B cell (primary cell): ENCODE measurements around the gene CLECL1. TPM values are rescaled to one million over a fixed set of nuclear protein-coding genes. Genes with fewer than 3 reads are reported as not detected.
A peak's percentile ranks its signal among the peaks of the same experiment; 100 is the strongest.

Experiments
- ATAC-seq: fragments of 200-7000 bp; cut with Tn5 transposase; one replicate; pipeline ENCODE4 v1.10.0; 2021; ENCODE audit warnings: low read depth, mild to moderate bottlenecking, moderate number of reproducible peaks, moderate library complexity
- CTCF ChIA-PET: fragments of 350-600 bp; sonication (Branson Sonifier 250); formaldehyde crosslinking; loops from one replicate; lab custom pipeline; 2021; ENCODE audit warnings: antibody characterized with exemption, inconsistent platforms; lab: Charles Lee
- POLR2A ChIA-PET: fragments of 350-600 bp; sonication (Branson Sonifier 250); formaldehyde crosslinking; loops from one replicate; lab custom pipeline; 2021; ENCODE audit warnings: antibody characterized with exemption; lab: Charles Lee
- DNase-seq: peaks from one replicate; pipeline ENCODE4 v3.0.0; 2013
- H2AFZ ChIP-seq: 2 replicates; pipeline ENCODE4 v1.6.1; 2012; ENCODE audit warnings: mild to moderate bottlenecking, low read depth, low read length; ENCODE audit not compliant: insufficient read depth, poor library complexity, severe bottlenecking
- H3K27ac ChIP-seq, 2 donors: 1 replicate in 1 of 2; 2 replicates in 1 of 2; pipeline ENCODE4 v1.5.1; 2012 to 2013; ENCODE audit warnings: low read length in 2 of 2, mild to moderate bottlenecking in 2 of 2, moderate library complexity in 1 of 2
- H3K27me3 ChIP-seq, 4 experiments: fragments of 200-600 bp in 1 of 4; sonication (generic) in 1 of 4; replicated peaks in 1 of 4; 1 replicate in 2 of 4; 2 replicates in 2 of 4; pipeline versions ENCODE4 v1.6.1 to v1.7.0; 2013 to 2016; ENCODE audit warnings: low read length in 3 of 4, mild to moderate bottlenecking in 2 of 4, mixed read lengths in 1 of 4, moderate library complexity in 1 of 4; ENCODE audit not compliant: insufficient read depth in 4 of 4, control insufficient read depth in 3 of 4; ENCODE audit errors: control extremely low read depth in 1 of 4
- H3K36me3 ChIP-seq, 2 experiments: replicated peaks in 1 of 2; 1 replicate in 1 of 2; 2 replicates in 1 of 2; pipeline versions ENCODE4 v1.6.1 to v1.7.1; 2013; ENCODE audit warnings: low read length in 1 of 2; ENCODE audit not compliant: insufficient read depth in 2 of 2, control insufficient read depth in 1 of 2; ENCODE audit errors: control extremely low read depth in 1 of 2, extremely low read depth in 1 of 2
- H3K4me1 ChIP-seq, 2 donors: fragments of 200-600 bp in 1 of 2; sonication (generic) in 1 of 2; 1 replicate in 1 of 2; 2 replicates in 1 of 2; pipeline versions ENCODE4 v1.5.1 to v1.6.1; 2013 to 2017; ENCODE audit warnings: low read length in 2 of 2; ENCODE audit not compliant: control insufficient read depth in 2 of 2, insufficient read depth in 2 of 2
- H3K4me2 ChIP-seq: replicated peaks from 2 replicates; pipeline ENCODE3; 2012; ENCODE audit warnings: mild to moderate bottlenecking, low read depth, low read length; ENCODE audit not compliant: poor library complexity, severe bottlenecking
- H3K4me3 ChIP-seq, 5 experiments: fragments of 200-600 bp in 1 of 5; sonication (generic) in 1 of 5; 1 replicate in 3 of 5; 2 replicates in 2 of 5; pipeline versions ENCODE4 v1.5.1 to v1.7.0; 2011 to 2016; ENCODE audit warnings: low read length in 4 of 5, mild to moderate bottlenecking in 4 of 5, low read depth in 2 of 5, control low read depth in 1 of 5, moderate library complexity in 1 of 5; ENCODE audit not compliant: insufficient read depth in 1 of 5; ENCODE audit errors: control extremely low read depth in 1 of 5, extremely low read depth in 1 of 5
- H3K79me2 ChIP-seq: fragments of 200-600 bp; sonication (generic); one replicate; pipeline ENCODE4 v1.6.0; 2016; ENCODE audit warnings: low read length; ENCODE audit not compliant: control insufficient read depth, insufficient read depth
- H3K9ac ChIP-seq: fragments of 200-600 bp; sonication (generic); 2 replicates; pipeline ENCODE4 v1.6.1; 2017; ENCODE audit warnings: mild to moderate bottlenecking, low read length, moderate library complexity
- H3K9me3 ChIP-seq, 3 donors: one replicate each; pipeline versions ENCODE4 v1.6.1 to v1.7.1; 2013; ENCODE audit warnings: low read length in 2 of 3; ENCODE audit not compliant: control insufficient read depth in 2 of 3, insufficient read depth in 1 of 3; ENCODE audit errors: control extremely low read depth in 1 of 3
- H4K20me1 ChIP-seq: 2 replicates; pipeline ENCODE4 v1.6.0; 2012; ENCODE audit warnings: mild to moderate bottlenecking, low read length; ENCODE audit not compliant: insufficient read depth, control insufficient read depth, poor library complexity, severe bottlenecking
- H3K27ac Mint-ChIP-seq: one replicate; pipeline ENCODE4 v1.8.0; 2021; ENCODE audit warnings: mixed read lengths
- H3K27me3 Mint-ChIP-seq: one replicate; pipeline ENCODE4 v1.8.0; 2021; ENCODE audit warnings: mixed read lengths
- H3K4me1 Mint-ChIP-seq: one replicate; pipeline ENCODE4 v1.8.0; 2021; ENCODE audit warnings: mixed read lengths
- H3K4me3 Mint-ChIP-seq: one replicate; pipeline ENCODE4 v1.8.0; 2021; ENCODE audit warnings: mixed read lengths
- H3K9me3 Mint-ChIP-seq: one replicate; pipeline ENCODE4 v1.8.0; 2022; ENCODE audit warnings: mixed read lengths; ENCODE audit not compliant: insufficient read depth
- EZH2 ChIP-seq: IDR thresholded peaks from 2 replicates; pipeline ENCODE4 v1.6.1; 2012; ENCODE audit warnings: borderline replicate concordance, low read depth, mild to moderate bottlenecking, moderate library complexity, low read length; ENCODE audit not compliant: insufficient read depth, poor library complexity, severe bottlenecking
- WGBS: methylation state at CpG from one replicate; pipeline ENCODE4 v1.1.5; 2013; ENCODE audit warnings: missing lambda C conversion rate; ENCODE audit not compliant: insufficient coverage; 5-methylcytosine and 5-hydroxymethylcytosine counted together
- intact Hi-C: fragments of 100-400 bp; cut with micrococcal nuclease; formaldehyde crosslinking; loops from one replicate; pipeline ENCODE4 v1.10.0; 2022
- polyA plus RNA-seq: library from polyadenylated mRNA; depleted of rRNA; stranded (reverse); fragments of >200 nt; gene quantifications from 2 replicates; pipeline ENCODE4 v1.2.3, GENCODE V29; 2012
- total RNA-seq, 2 donors: library from RNA; stranded (reverse); fragments of 120-200 nt in 1 of 2; gene quantifications; 1 replicate in 1 of 2; 2 replicates in 1 of 2; pipeline versions ENCODE4 v1.2.3 to v1.2.4, GENCODE V29; 2013 to 2022
- TF ChIP-seq, protein P1 (sequence below): fragments of 200-600 bp; IDR thresholded peaks from one replicate; pipeline ENCODE4 v1.8.0; 2022; ENCODE audit warnings: antibody characterized with exemption, mild to moderate bottlenecking

Gene CLECL1
- total and polyA plus RNA-seq, 2 donors (not counting 1 experiment from before 2014, with no cell fraction given), result 30.7 to 51.4 TPM

- Histone ChIP-seq H3K4me1 (peaks cover 76 to 78% of the 10 kb centered on the region in 2 donors), H3K4me3 (peak overlapping the region in 3 of 5 experiments; percentile 19 to 47 (median 31)), H3K27ac (peak overlapping the region; percentile 72 to 92), H3K27me3 (no peaks in the 10 kb centered on the region), H3K79me2 (peaks cover 31% of the 10 kb centered on the region), H3K9ac (peak overlapping the region; percentile 54), H3K36me3 (no peaks in the 10 kb centered on the region), H4K20me1 (no peaks in the 10 kb centered on the region), H2AFZ (peak overlapping the region; percentile 67), H3K9me3 (peaks cover 0 to 4% (median 3%) of the 10 kb centered on the region in 3 donors), H3K4me2 (peak overlapping the region; percentile 68)
- peak overlapping the region; percentile 35 for H3K4me3 Mint-ChIP-seq
- ChIA-PET POLR2A (interaction anchor here (0.6 to 2.9 kb wide), 7 partner anchors 14 to 57 kb away, joined by 3 to 10 read pairs (median 4); partner anchors contain the start of gene CLECL1), CTCF (interaction anchor here (0.7 to 7.8 kb wide), 32 partner anchors 9 to 377 kb away, joined by 3 to 81 read pairs (median 4); partner anchors contain the start of genes CLEC2D and CLECL1)
- TF ChIP-seq, protein P1, sequence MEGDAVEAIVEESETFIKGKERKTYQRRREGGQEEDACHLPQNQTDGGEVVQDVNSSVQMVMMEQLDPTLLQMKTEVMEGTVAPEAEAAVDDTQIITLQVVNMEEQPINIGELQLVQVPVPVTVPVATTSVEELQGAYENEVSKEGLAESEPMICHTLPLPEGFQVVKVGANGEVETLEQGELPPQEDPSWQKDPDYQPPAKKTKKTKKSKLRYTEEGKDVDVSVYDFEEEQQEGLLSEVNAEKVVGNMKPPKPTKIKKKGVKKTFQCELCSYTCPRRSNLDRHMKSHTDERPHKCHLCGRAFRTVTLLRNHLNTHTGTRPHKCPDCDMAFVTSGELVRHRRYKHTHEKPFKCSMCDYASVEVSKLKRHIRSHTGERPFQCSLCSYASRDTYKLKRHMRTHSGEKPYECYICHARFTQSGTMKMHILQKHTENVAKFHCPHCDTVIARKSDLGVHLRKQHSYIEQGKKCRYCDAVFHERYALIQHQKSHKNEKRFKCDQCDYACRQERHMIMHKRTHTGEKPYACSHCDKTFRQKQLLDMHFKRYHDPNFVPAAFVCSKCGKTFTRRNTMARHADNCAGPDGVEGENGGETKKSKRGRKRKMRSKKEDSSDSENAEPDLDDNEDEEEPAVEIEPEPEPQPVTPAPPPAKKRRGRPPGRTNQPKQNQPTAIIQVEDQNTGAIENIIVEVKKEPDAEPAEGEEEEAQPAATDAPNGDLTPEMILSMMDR, result peak; percentile 76
- no peak for TF ChIP-seq EZH2
- peak overlapping the region; percentile 89 for H3K27ac Mint-ChIP-seq
- no peaks in the 10 kb centered on the region for H3K27me3 Mint-ChIP-seq
- 59% methylated on average over 9 of the region's 12 CpGs for WGBS
- intact Hi-C loops, result loop anchor here (1.0 to 5.0 kb wide), 3 partner anchors 29 to 74 kb away; no protein-coding TSS in a partner anchor
- ATAC-seq (peak; percentile 59), DNase-seq (peak; percentile 77)
- peaks cover 2% of the 10 kb centered on the region for H3K9me3 Mint-ChIP-seq
- peaks cover 84% of the 10 kb centered on the region for H3K4me1 Mint-ChIP-seq
Observed at GRCh38 chr12:9707864-9708808, 24.8 kb downstream of the CLECL1 start.
